Cortex of kidney (tissue), 1 donor: ENCODE results near the gene NQO2.
A peak's percentile ranks its signal among the peaks of the same experiment; 100 is the strongest.
"Not testable (repeated sequence)": the region's sequence is repeated elsewhere in the genome, so short reads cannot be mapped to it uniquely, and the experiment has no call there.

Experiments
- DNase-seq: peaks from one replicate; lab custom pipeline; 2025; lab: John Stamatoyannopoulos, UW

Gene NQO2

GRCh38 chr6:2970034-2970685 lies 29.5 kb upstream of the NQO2 start:
- no peak for DNase-seq

- DNase-seq: no peak
Observed at GRCh38 chr6:2970753-2971419, 28.8 kb upstream of the NQO2 start.

GRCh38 chr6:2971420-2972218 lies 28.1 kb upstream of the NQO2 start, which contains the start of gene SERPINB6:
TSS of gene SERPINB6 (minus strand) at chr6:2971567. CDS start at chr6:2959332, 12,235 bp downstream.
- no peak for DNase-seq

- DNase-seq: not testable (repeated sequence)
Observed at GRCh38 chr6:2972219-2972487, 27.5 kb upstream of the NQO2 start.

GRCh38 chr6:2972685-2973084 lies 27.0 kb upstream of the NQO2 start:
- DNase-seq: not testable (repeated sequence)

- DNase-seq: not testable (repeated sequence)
Observed at GRCh38 chr6:2973180-2973579, 26.5 kb upstream of the NQO2 start.

- DNase-seq: no peak
Observed at GRCh38 chr6:2973676-2974075, 26.0 kb upstream of the NQO2 start.

- no peak for DNase-seq
Observed at GRCh38 chr6:2976060-2976459, 23.6 kb upstream of the NQO2 start.

- no peak for DNase-seq
Observed at GRCh38 chr6:2976571-2977085, 23.1 kb upstream of the NQO2 start.

GRCh38 chr6:2977290-2977689 lies 22.4 kb upstream of the NQO2 start:
- no peak for DNase-seq

- DNase-seq: no peak
Observed at GRCh38 chr6:2977799-2978590, 21.7 kb upstream of the NQO2 start.

- DNase-seq: no peak
Observed at GRCh38 chr6:2978923-2979322, 20.8 kb upstream of the NQO2 start.

GRCh38 chr6:2979819-2980464 lies 19.8 kb upstream of the NQO2 start:
- DNase-seq: no peak

GRCh38 chr6:2980465-2980855 lies 19.2 kb upstream of the NQO2 start:
- DNase-seq: no peak

GRCh38 chr6:2982426-2983117 lies 17.1 kb upstream of the NQO2 start:
- DNase-seq: no peak

GRCh38 chr6:2984738-2985406 lies 14.8 kb upstream of the NQO2 start:
- no peak for DNase-seq

- DNase-seq: no peak
Observed at GRCh38 chr6:2986722-2987221, 12.9 kb upstream of the NQO2 start.

GRCh38 chr6:2988094-2988425 lies 11.6 kb upstream of the NQO2 start:
- DNase-seq: no peak

- peak; percentile 45 for DNase-seq
Observed at GRCh38 chr6:2988426-2989331, 11.0 kb upstream of the NQO2 start.
